RPMI8226 (cell line): ENCODE data around the gene AP1S2.

Experiments used
- DNase-seq: peaks from one replicate; pipeline ENCODE4 v3.0.0-alpha.2; 2015

Gene AP1S2

GRCh38 chrX:15804563-15804962, 50.0 kb downstream of the AP1S2 start:
- DNase-seq, result no peak

GRCh38 chrX:15797707-15798106, 56.9 kb downstream of the AP1S2 start:
- no peak for DNase-seq

DNA sequence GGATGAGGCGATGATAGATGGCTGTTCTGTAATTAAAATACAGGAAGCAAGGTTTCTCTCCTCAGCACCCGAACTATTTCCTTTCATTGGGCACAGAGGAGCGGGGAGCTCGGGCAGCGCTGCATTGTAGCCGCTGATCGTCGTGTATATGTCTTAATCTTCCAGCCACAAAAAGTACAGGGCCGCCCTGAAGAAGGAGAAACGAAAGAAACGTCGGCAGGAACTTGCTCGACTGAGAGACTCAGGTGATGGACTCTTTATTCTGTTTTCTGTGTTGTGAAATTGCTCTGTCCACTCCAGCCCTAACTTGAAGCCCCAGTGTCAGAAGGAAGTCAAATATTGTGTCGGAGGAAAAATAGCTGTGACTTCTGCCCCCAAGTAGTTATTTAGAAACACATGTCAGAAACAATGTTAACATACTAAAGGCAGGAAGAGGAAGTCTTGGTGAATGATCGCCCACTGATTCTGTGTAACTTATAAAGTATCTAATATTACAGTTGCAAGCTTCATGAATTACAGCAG, 63.8 kb downstream of the AP1S2 start:
- DNase-seq, result no peak

GRCh38 chrX:15789979-15790768, 64.4 kb downstream of the AP1S2 start, which contains the start of gene ZRSR2:
TSS of gene ZRSR2 (plus strand) at chrX:15790484. CDS start at chrX:15790496, 12 bp downstream.
- peak; percentile 87 for DNase-seq

DNA sequence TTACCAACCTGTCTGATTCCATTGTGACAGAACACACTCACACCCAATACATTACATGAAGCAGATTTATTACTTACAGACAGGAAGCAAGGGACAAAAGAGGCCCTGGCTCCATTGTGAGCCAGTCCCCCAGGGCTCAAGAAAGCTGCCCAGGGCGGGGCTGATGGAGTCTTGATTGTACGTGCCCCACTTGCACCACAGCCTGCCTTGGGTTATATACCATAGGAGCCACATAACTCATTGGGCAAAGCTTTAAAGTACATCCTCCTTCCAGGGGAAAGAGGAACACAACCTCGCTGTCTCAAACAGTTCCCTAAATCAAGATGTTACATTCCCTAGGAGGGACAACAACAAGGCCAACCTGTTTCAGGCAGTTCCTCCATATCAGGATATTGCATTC, 67.7 kb downstream of the AP1S2 start:
- DNase-seq, result no peak

DNA sequence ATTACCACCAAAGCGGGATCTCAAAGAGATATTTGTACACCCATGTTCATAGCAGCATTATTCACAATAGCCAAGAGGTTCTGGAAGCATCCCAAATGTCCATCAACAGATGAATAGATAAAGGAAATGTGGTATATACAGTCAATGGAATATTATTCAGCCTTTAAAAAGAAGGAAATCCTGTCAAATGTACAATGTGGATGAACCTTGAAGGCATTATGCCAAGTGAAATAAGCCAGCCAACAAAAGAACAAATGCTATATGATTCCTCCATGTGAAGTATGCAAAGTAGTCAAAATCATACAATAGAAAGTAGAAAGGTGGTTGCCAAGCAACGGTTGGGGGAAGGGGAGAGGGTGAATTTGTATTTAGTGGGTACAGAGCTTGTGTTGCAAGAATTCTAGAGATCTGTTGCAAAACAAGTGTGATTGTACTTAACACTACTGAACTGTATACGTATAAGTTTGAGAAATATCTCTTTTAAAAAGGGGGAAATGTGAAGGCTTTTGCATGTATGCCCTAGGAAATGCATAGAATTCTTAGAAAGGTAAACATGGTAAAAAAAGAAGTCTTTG, 69.3 kb downstream of the AP1S2 start:
- no peak for DNase-seq

- DNase-seq, result peak; percentile 37
These were observed 72.5 kb downstream of the AP1S2 start for GRCh38 chrX:15781961-15782699.
